SK-N-MC (cell line): Measurements from ENCODE around the gene ELMO1.

ENCODE experiments used
- DNase-seq: peaks from one replicate; pipeline ENCODE4 v3.0.0-alpha.2; 2011; ENCODE audit warnings: low read depth, low spot score
- H3K27ac ChIP-seq: fragments of 200-600 bp; sonication (generic); 2 replicates; pipeline ENCODE4 v1.5.1; 2016; ENCODE audit warnings: mixed run types
- H3K36me3 ChIP-seq: fragments of 200-600 bp; sonication (generic); 2 replicates; pipeline ENCODE4 v1.6.1; 2017; ENCODE audit warnings: antibody characterized with exemption, low read length, mixed read lengths; ENCODE audit not compliant: insufficient read depth
- H3K4me3 ChIP-seq: fragments of 200-600 bp; sonication (generic); 2 replicates; pipeline ENCODE4 v1.5.1; 2016
- H3K9ac ChIP-seq: fragments of 200-600 bp; sonication (generic); 2 replicates; pipeline ENCODE4 v1.8.0; 2017; ENCODE audit warnings: mixed run types, mixed read lengths; ENCODE audit not compliant: insufficient read length
- H3K9me3 ChIP-seq: fragments of 200-600 bp; sonication (generic); 2 replicates; pipeline ENCODE4 v1.6.1; 2017; ENCODE audit warnings: low read depth, mild to moderate bottlenecking, antibody characterized with exemption, low read length, moderate library complexity, mixed read lengths
- EZH2 ChIP-seq: fragments of 200-600 bp; sonication (generic); IDR thresholded peaks from one replicate; pipeline ENCODE4 v1.6.1; 2017; ENCODE audit warnings: antibody characterized with exemption
- FOXP2 ChIP-seq: optimal IDR thresholded peaks from 2 replicates; pipeline ENCODE3; 2011; ENCODE audit warnings: mild to moderate bottlenecking, moderate library complexity; ENCODE audit not compliant: insufficient read depth; ENCODE audit errors: extremely low read length, control extremely low read depth
- POLR2AphosphoS5 ChIP-seq: IDR thresholded peaks from 2 replicates; pipeline ENCODE4 v1.6.1; 2012; ENCODE audit warnings: mild to moderate bottlenecking, low read depth, low read length, borderline replicate concordance

Gene ELMO1

DNA sequence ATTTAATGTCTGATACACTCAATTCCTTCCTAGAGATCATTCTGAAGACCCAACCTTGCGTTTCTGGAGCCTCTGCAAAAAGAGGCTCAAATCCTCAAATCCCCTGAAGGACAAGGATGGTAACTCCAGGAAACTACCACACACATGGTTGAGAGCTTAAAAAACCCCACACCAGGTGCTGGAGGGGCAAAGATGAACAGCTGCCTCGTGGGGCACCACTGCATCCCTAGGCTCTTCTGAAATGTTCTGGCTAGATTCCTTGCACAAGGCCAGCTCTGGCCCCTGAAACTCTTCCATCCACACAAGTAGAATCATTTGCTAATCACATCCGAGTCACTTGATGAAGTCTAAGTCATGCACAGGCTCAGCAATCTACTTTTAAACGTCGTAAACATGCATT, 286.6 kb downstream of the ELMO1 start:
- no peak overlapping the region for H3K9ac ChIP-seq
- no peak for TF ChIP-seq EZH2
- no peak for TF ChIP-seq POLR2AphosphoS5
- no peak for TF ChIP-seq FOXP2
- no peak overlapping the region for H3K4me3 ChIP-seq
- DNase-seq: no peak
- no peak overlapping the region for H3K27ac ChIP-seq
- H3K36me3 ChIP-seq: no peaks in the 10 kb centered on the region
- no peaks in the 10 kb centered on the region for H3K9me3 ChIP-seq

DNA sequence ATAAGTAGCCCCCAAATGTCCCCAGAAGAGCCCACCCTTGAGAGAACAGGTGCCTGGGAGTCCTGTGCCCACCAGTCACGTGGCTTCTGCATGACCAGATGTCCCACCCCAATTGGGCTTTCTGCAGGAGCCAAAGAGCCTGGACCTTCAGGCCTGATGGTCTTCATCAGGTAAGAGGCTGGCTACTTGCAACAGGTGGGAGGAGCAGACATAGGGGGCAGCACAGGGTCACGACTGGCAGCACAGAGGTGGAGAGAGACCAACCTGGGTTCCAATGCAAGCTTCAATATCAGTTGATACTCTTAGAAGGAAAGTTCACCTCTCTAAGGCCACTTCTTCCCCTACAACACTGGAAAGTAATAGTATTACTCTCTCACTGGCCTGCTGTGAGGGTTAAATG, 288.0 kb downstream of the ELMO1 start:
- Histone ChIP-seq H3K36me3 (no peaks in the 10 kb centered on the region), H3K4me3 (no peak overlapping the region), H3K27ac (no peak overlapping the region), H3K9me3 (no peaks in the 10 kb centered on the region), H3K9ac (no peak overlapping the region)
- no peak for TF ChIP-seq EZH2
- no peak for TF ChIP-seq POLR2AphosphoS5
- no peak for TF ChIP-seq FOXP2
- no peak for DNase-seq

DNA sequence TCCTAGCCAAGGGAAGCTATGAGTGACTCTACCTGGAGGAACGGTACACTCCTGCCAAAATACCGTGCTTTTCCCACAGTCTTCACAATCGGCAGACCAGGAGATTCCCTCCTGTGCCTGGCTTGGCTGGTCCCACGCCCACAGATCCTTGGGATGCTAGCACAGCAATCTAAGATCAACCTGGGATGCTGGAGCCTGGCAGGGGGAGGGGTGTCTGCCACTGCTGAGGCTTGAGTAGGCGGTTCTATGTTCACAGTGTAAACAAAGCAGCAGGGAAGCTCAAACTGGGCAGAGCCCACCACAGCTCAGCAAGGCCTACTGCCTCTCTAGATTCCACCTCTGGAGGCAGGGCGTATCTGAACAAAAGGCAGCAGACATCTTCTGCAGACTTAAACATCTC, 295.3 kb downstream of the ELMO1 start:
- no peak for TF ChIP-seq EZH2
- TF ChIP-seq POLR2AphosphoS5: no peak
- no peak for TF ChIP-seq FOXP2
- H3K4me3 ChIP-seq: no peak overlapping the region
- no peaks in the 10 kb centered on the region for H3K36me3 ChIP-seq
- H3K9ac ChIP-seq: no peak overlapping the region
- no peak for DNase-seq
- no peak overlapping the region for H3K27ac ChIP-seq
- H3K9me3 ChIP-seq: no peaks in the 10 kb centered on the region

GRCh38 chr7:37151741-37152413, 296.8 kb downstream of the ELMO1 start:
- Histone ChIP-seq H3K36me3 (no peaks in the 10 kb centered on the region), H3K27ac (no peak overlapping the region), H3K9me3 (no peaks in the 10 kb centered on the region), H3K4me3 (no peak overlapping the region), H3K9ac (no peak overlapping the region)
- DNase-seq: no peak
- TF ChIP-seq POLR2AphosphoS5 (no peak), EZH2 (no peak), FOXP2 (no peak)

GRCh38 chr7:37150856-37151255, 297.8 kb downstream of the ELMO1 start:
- Histone ChIP-seq H3K9ac (no peak overlapping the region), H3K36me3 (no peaks in the 10 kb centered on the region), H3K9me3 (no peaks in the 10 kb centered on the region), H3K27ac (no peak overlapping the region), H3K4me3 (no peak overlapping the region)
- DNase-seq: no peak
- no peak for TF ChIP-seq FOXP2

GRCh38 chr7:37150180-37150579, 298.5 kb downstream of the ELMO1 start:
- TF ChIP-seq FOXP2 (no peak), POLR2AphosphoS5 (no peak), EZH2 (no peak)
- H3K27ac ChIP-seq: no peak overlapping the region
- no peaks in the 10 kb centered on the region for H3K9me3 ChIP-seq
- H3K4me3 ChIP-seq: no peak overlapping the region
- DNase-seq: no peak
- no peak overlapping the region for H3K9ac ChIP-seq
- H3K36me3 ChIP-seq: no peaks in the 10 kb centered on the region

DNA sequence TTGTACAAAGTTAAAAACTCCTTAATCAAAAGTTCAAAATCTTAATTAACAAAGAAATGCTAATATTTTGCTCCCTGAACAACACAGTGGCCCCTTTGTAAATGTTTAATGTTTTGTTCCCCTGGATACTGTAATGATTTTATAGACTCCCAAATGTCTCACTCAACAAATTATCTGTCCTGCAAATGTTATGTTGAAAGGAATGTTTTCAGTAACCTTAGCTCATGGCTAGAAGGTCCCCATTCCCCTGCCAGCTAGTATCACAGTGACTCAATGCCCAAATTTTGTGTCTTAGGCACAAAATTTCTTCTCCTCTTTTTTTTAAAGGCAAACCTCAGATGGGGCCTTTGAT, 298.9 kb downstream of the ELMO1 start:
- H3K27ac ChIP-seq: no peak overlapping the region
- no peak for TF ChIP-seq POLR2AphosphoS5
- TF ChIP-seq FOXP2: no peak
- no peak for TF ChIP-seq EZH2
- DNase-seq: no peak
- H3K36me3 ChIP-seq: no peaks in the 10 kb centered on the region
- no peak overlapping the region for H3K4me3 ChIP-seq
- H3K9ac ChIP-seq: no peak overlapping the region
- no peaks in the 10 kb centered on the region for H3K9me3 ChIP-seq

DNA sequence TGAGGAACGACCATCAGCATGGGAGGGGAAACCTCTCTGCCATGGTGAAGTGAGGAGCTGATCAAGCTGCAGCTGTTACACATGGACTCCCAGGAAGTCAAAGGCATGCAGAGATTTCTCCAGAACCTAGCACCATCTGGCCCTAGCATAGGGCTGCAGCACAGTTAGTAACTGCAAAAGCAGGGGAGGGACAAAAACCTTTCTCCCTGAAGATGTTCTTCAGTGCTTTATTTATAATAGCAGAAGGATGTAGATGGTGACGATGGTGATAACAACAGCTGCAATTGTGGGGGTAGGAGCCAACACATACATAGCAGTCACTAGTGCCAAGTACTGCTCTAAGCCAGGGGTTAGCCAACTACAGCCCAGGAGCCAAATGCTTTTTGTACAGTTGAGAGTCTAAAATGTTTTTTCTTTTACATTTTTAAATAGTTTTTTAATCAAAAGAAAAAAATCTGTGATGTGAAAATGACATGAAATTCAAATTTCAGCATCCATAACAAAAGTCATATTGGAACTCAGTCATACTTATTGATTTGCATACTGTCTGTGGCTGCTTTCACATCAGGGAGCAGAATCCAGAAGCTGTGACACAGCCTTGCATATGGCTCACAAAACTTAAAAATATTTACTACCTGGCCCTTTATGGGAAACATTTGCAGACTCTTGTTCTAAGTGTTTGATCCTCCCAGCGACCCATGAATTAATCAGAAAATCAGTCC, 299.5 kb downstream of the ELMO1 start:
- H3K9me3 ChIP-seq: no peaks in the 10 kb centered on the region
- no peak overlapping the region for H3K9ac ChIP-seq
- no peak overlapping the region for H3K4me3 ChIP-seq
- TF ChIP-seq POLR2AphosphoS5: no peak
- TF ChIP-seq EZH2: no peak
- TF ChIP-seq FOXP2: no peak
- no peaks in the 10 kb centered on the region for H3K36me3 ChIP-seq
- no peak overlapping the region for H3K27ac ChIP-seq
- no peak for DNase-seq

DNA sequence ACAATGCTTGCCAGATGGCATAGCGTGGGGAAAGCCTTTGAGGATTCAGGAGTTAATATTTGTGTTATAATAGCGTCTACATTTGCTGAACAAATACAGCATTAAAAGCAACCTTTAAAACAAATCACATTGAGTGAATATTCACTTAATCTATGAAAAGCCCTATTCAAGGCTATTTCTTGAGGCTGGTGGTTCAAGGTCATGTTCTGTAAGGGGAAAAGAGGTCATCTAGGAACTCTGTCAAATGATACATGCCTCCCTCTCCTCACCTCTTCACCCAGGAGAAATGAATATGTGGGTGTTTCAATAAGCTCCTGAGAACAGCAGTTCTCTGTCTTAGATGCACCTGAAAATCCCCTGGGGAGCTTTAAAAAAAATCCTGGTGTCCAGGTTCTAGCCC, 303.0 kb downstream of the ELMO1 start:
- no peak for DNase-seq
- no peak overlapping the region for H3K4me3 ChIP-seq
- H3K36me3 ChIP-seq: no peaks in the 10 kb centered on the region
- no peak overlapping the region for H3K9ac ChIP-seq
- TF ChIP-seq EZH2 (no peak), POLR2AphosphoS5 (no peak), FOXP2 (no peak)
- no peak overlapping the region for H3K27ac ChIP-seq
- H3K9me3 ChIP-seq: no peaks in the 10 kb centered on the region
